B cell (primary cell): ENCODE measurements around the gene ACOD1. TPM values are rescaled to one million over a fixed set of nuclear protein-coding genes. Genes with fewer than 3 reads are reported as not detected.

Source experiments
- ATAC-seq: fragments of 200-7000 bp; cut with Tn5 transposase; one replicate; pipeline ENCODE4 v1.10.0; 2021; ENCODE audit warnings: low read depth, mild to moderate bottlenecking, moderate number of reproducible peaks, moderate library complexity
- CTCF ChIA-PET: fragments of 350-600 bp; sonication (Branson Sonifier 250); formaldehyde crosslinking; loops from one replicate; lab custom pipeline; 2021; ENCODE audit warnings: antibody characterized with exemption, inconsistent platforms; lab: Charles Lee
- POLR2A ChIA-PET: fragments of 350-600 bp; sonication (Branson Sonifier 250); formaldehyde crosslinking; loops from one replicate; lab custom pipeline; 2021; ENCODE audit warnings: antibody characterized with exemption; lab: Charles Lee
- DNase-seq: peaks from one replicate; pipeline ENCODE4 v3.0.0; 2013
- H2AFZ ChIP-seq: 2 replicates; pipeline ENCODE4 v1.6.1; 2012; ENCODE audit warnings: mild to moderate bottlenecking, low read depth, low read length; ENCODE audit not compliant: insufficient read depth, poor library complexity, severe bottlenecking
- H3K27ac ChIP-seq, 2 donors: 1 replicate in 1 of 2; 2 replicates in 1 of 2; pipeline ENCODE4 v1.5.1; 2012 to 2013; ENCODE audit warnings: low read length in 2 of 2, mild to moderate bottlenecking in 2 of 2, moderate library complexity in 1 of 2
- H3K27me3 ChIP-seq, 4 experiments: fragments of 200-600 bp in 1 of 4; sonication (generic) in 1 of 4; replicated peaks in 1 of 4; 1 replicate in 2 of 4; 2 replicates in 2 of 4; pipeline versions ENCODE4 v1.6.1 to v1.7.0; 2013 to 2016; ENCODE audit warnings: low read length in 3 of 4, mild to moderate bottlenecking in 2 of 4, mixed read lengths in 1 of 4, moderate library complexity in 1 of 4; ENCODE audit not compliant: insufficient read depth in 4 of 4, control insufficient read depth in 3 of 4; ENCODE audit errors: control extremely low read depth in 1 of 4
- H3K36me3 ChIP-seq, 2 experiments: replicated peaks in 1 of 2; 1 replicate in 1 of 2; 2 replicates in 1 of 2; pipeline versions ENCODE4 v1.6.1 to v1.7.1; 2013; ENCODE audit warnings: low read length in 1 of 2; ENCODE audit not compliant: insufficient read depth in 2 of 2, control insufficient read depth in 1 of 2; ENCODE audit errors: control extremely low read depth in 1 of 2, extremely low read depth in 1 of 2
- H3K4me1 ChIP-seq, 2 donors: fragments of 200-600 bp in 1 of 2; sonication (generic) in 1 of 2; 1 replicate in 1 of 2; 2 replicates in 1 of 2; pipeline versions ENCODE4 v1.5.1 to v1.6.1; 2013 to 2017; ENCODE audit warnings: low read length in 2 of 2; ENCODE audit not compliant: control insufficient read depth in 2 of 2, insufficient read depth in 2 of 2
- H3K4me2 ChIP-seq: replicated peaks from 2 replicates; pipeline ENCODE3; 2012; ENCODE audit warnings: mild to moderate bottlenecking, low read depth, low read length; ENCODE audit not compliant: poor library complexity, severe bottlenecking
- H3K4me3 ChIP-seq, 5 experiments: fragments of 200-600 bp in 1 of 5; sonication (generic) in 1 of 5; 1 replicate in 3 of 5; 2 replicates in 2 of 5; pipeline versions ENCODE4 v1.5.1 to v1.7.0; 2011 to 2016; ENCODE audit warnings: low read length in 4 of 5, mild to moderate bottlenecking in 4 of 5, low read depth in 2 of 5, control low read depth in 1 of 5, moderate library complexity in 1 of 5; ENCODE audit not compliant: insufficient read depth in 1 of 5; ENCODE audit errors: control extremely low read depth in 1 of 5, extremely low read depth in 1 of 5
- H3K79me2 ChIP-seq: fragments of 200-600 bp; sonication (generic); one replicate; pipeline ENCODE4 v1.6.0; 2016; ENCODE audit warnings: low read length; ENCODE audit not compliant: control insufficient read depth, insufficient read depth
- H3K9ac ChIP-seq: fragments of 200-600 bp; sonication (generic); 2 replicates; pipeline ENCODE4 v1.6.1; 2017; ENCODE audit warnings: mild to moderate bottlenecking, low read length, moderate library complexity
- H3K9me3 ChIP-seq, 3 donors: one replicate each; pipeline versions ENCODE4 v1.6.1 to v1.7.1; 2013; ENCODE audit warnings: low read length in 2 of 3; ENCODE audit not compliant: control insufficient read depth in 2 of 3, insufficient read depth in 1 of 3; ENCODE audit errors: control extremely low read depth in 1 of 3
- H4K20me1 ChIP-seq: 2 replicates; pipeline ENCODE4 v1.6.0; 2012; ENCODE audit warnings: mild to moderate bottlenecking, low read length; ENCODE audit not compliant: insufficient read depth, control insufficient read depth, poor library complexity, severe bottlenecking
- H3K27ac Mint-ChIP-seq: one replicate; pipeline ENCODE4 v1.8.0; 2021; ENCODE audit warnings: mixed read lengths
- H3K27me3 Mint-ChIP-seq: one replicate; pipeline ENCODE4 v1.8.0; 2021; ENCODE audit warnings: mixed read lengths
- H3K4me1 Mint-ChIP-seq: one replicate; pipeline ENCODE4 v1.8.0; 2021; ENCODE audit warnings: mixed read lengths
- H3K4me3 Mint-ChIP-seq: one replicate; pipeline ENCODE4 v1.8.0; 2021; ENCODE audit warnings: mixed read lengths
- H3K9me3 Mint-ChIP-seq: one replicate; pipeline ENCODE4 v1.8.0; 2022; ENCODE audit warnings: mixed read lengths; ENCODE audit not compliant: insufficient read depth
- EZH2 ChIP-seq: IDR thresholded peaks from 2 replicates; pipeline ENCODE4 v1.6.1; 2012; ENCODE audit warnings: borderline replicate concordance, low read depth, mild to moderate bottlenecking, moderate library complexity, low read length; ENCODE audit not compliant: insufficient read depth, poor library complexity, severe bottlenecking
- WGBS: methylation state at CpG from one replicate; pipeline ENCODE4 v1.1.5; 2013; ENCODE audit warnings: missing lambda C conversion rate; ENCODE audit not compliant: insufficient coverage; 5-methylcytosine and 5-hydroxymethylcytosine counted together
- intact Hi-C: fragments of 100-400 bp; cut with micrococcal nuclease; formaldehyde crosslinking; loops from one replicate; pipeline ENCODE4 v1.10.0; 2022
- polyA plus RNA-seq: library from polyadenylated mRNA; depleted of rRNA; stranded (reverse); fragments of >200 nt; gene quantifications from 2 replicates; pipeline ENCODE4 v1.2.3, GENCODE V29; 2012
- total RNA-seq, 2 donors: library from RNA; stranded (reverse); fragments of 120-200 nt in 1 of 2; gene quantifications; 1 replicate in 1 of 2; 2 replicates in 1 of 2; pipeline versions ENCODE4 v1.2.3 to v1.2.4, GENCODE V29; 2013 to 2022
- TF ChIP-seq, protein P1 (sequence below): fragments of 200-600 bp; IDR thresholded peaks from one replicate; pipeline ENCODE4 v1.8.0; 2022; ENCODE audit warnings: antibody characterized with exemption, mild to moderate bottlenecking

The ACOD1 gene
- total and polyA plus RNA-seq, 2 donors (not counting 1 experiment from before 2014, with no cell fraction given), result not detected

DNA sequence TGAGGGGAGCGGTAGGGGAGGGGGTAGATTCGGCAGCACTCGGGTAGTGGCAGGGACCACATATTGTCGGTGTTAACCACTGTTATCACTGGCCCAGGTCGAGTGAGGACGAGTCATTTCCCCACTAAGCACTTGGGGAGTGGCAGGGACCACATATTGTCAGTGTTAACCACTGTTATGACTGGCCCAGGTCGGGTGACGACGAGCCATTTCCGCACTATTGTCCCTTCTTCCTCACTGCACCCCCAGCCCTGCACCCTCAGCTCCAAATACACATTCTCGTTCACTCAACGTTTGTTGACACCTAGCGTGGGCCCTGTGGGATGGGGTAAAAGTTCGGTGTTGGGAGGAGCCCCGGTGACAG lies 43.1 kb downstream of the ACOD1 start:
- H3K27ac Mint-ChIP-seq, result peak overlapping the region; percentile 99
- peak overlapping the region; percentile 38 to 90 (median 83) for H3K4me3 ChIP-seq
- peaks cover 0 to 4% of the 10 kb centered on the region in 2 experiments for H3K36me3 ChIP-seq
- H3K4me2 ChIP-seq, result peak overlapping the region; percentile 82
- ChIA-PET CTCF (interaction anchor here (1.8 to 3.3 kb wide), 3 partner anchors 11 to 29 kb away, joined by 5 to 23 read pairs (median 17); no protein-coding TSS in a partner anchor), POLR2A (interaction anchor here (0.7 to 4.0 kb wide), 3 partner anchors 35 to 440 kb away, joined by 3 to 27 read pairs (median 6); partner anchors contain the start of genes FBXL3 and KCTD12)
- H3K27ac ChIP-seq, result peak overlapping the region; percentile 87 to 93
- no peaks in the 10 kb centered on the region for H3K9me3 Mint-ChIP-seq
- no peaks in the 10 kb centered on the region for H3K27me3 ChIP-seq
- H4K20me1 ChIP-seq, result no peaks in the 10 kb centered on the region
- H3K9me3 ChIP-seq, result no peaks in the 10 kb centered on the region
- 23% methylated on average over 8 of the region's 15 CpGs for WGBS
- peaks cover 8% of the 10 kb centered on the region for H3K27me3 Mint-ChIP-seq
- TF ChIP-seq EZH2, result no peak
- peak overlapping the region; percentile 99 for H3K4me3 Mint-ChIP-seq
- peaks cover 10% of the 10 kb centered on the region for H3K79me2 ChIP-seq
- intact Hi-C loops, result loop anchor here (5.0 kb wide), 2 partner anchors 1454 to 1666 kb away; partner anchors contain the start of genes COMMD6 and OBI1
- H3K4me1 ChIP-seq, result peaks cover 15 to 17% of the 10 kb centered on the region in 2 donors
- DNase-seq, result no peak
- peak overlapping the region; percentile 91 for H2AFZ ChIP-seq
- ATAC-seq, result peak; percentile 10
- H3K9ac ChIP-seq, result peak overlapping the region; percentile 83
- peaks cover 28% of the 10 kb centered on the region for H3K4me1 Mint-ChIP-seq

- Histone ChIP-seq H3K9ac (peak within 1 kb of the TSS; percentile 83), H3K4me1 (peaks cover 15 to 17% of the 10 kb centered on the region in 2 donors), H4K20me1 (no peaks in the 10 kb centered on the region), H3K4me3 (peak within 1 kb of the TSS; percentile 78 to 90 (median 86)), H3K36me3 (peaks cover 0 to 4% of the 10 kb centered on the region in 2 experiments), H3K9me3 (no peaks in the 10 kb centered on the region), H3K4me2 (peak within 1 kb of the TSS; percentile 82), H3K27me3 (no peaks in the 10 kb centered on the region), H3K79me2 (peaks cover 10% of the 10 kb centered on the region), H3K27ac (peak within 1 kb of the TSS; percentile 88 to 93), H2AFZ (peak within 1 kb of the TSS; percentile 91)
- CTCF ChIA-PET, result interaction anchor here (1.2 to 3.3 kb wide), 7 partner anchors 10 to 88 kb away, joined by 3 to 23 read pairs (median 6); no protein-coding TSS in a partner anchor
- Mint-ChIP-seq H3K9me3 (no peaks in the 10 kb centered on the region), H3K27me3 (peaks cover 5% of the 10 kb centered on the region), H3K4me3 (peak within 1 kb of the TSS; percentile 99), H3K4me1 (peaks cover 28% of the 10 kb centered on the region), H3K27ac (peak within 1 kb of the TSS; percentile 99)
- WGBS, result under 1% methylated on average over 71 of the region's 73 CpGs
- TF ChIP-seq, protein P1, sequence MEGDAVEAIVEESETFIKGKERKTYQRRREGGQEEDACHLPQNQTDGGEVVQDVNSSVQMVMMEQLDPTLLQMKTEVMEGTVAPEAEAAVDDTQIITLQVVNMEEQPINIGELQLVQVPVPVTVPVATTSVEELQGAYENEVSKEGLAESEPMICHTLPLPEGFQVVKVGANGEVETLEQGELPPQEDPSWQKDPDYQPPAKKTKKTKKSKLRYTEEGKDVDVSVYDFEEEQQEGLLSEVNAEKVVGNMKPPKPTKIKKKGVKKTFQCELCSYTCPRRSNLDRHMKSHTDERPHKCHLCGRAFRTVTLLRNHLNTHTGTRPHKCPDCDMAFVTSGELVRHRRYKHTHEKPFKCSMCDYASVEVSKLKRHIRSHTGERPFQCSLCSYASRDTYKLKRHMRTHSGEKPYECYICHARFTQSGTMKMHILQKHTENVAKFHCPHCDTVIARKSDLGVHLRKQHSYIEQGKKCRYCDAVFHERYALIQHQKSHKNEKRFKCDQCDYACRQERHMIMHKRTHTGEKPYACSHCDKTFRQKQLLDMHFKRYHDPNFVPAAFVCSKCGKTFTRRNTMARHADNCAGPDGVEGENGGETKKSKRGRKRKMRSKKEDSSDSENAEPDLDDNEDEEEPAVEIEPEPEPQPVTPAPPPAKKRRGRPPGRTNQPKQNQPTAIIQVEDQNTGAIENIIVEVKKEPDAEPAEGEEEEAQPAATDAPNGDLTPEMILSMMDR, result no peak
- TF ChIP-seq EZH2, result no peak
- POLR2A ChIA-PET, result interaction anchor here (0.7 to 4.0 kb wide), 7 partner anchors 10 to 440 kb away, joined by 3 to 27 read pairs (median 4); partner anchors contain the start of genes FBXL3 and KCTD12
- intact Hi-C loops, result loop anchor here (1.0 to 5.0 kb wide), 5 partner anchors 34 to 1665 kb away; partner anchors contain the start of genes COMMD6 and OBI1
- ATAC-seq, result peak; percentile 94
- peak; percentile 98 for DNase-seq
Measured at GRCh38 chr13:76991796-76992547, 43.7 kb downstream of the ACOD1 start, which contains the start of gene CLN5. CLN5 (plus strand) TSS chr13:76992081; CDS start chr13:76992099, 18 bp downstream.
